Endothelial cell of umbilical vein (primary cell): ENCODE data around the gene DERL2. TPM values are rescaled to one million over a fixed set of nuclear protein-coding genes. Genes with fewer than 3 reads are reported as not detected.

Experiments
- BruUV-seq: library from RNA; stranded (reverse); fragments of 400-500 nt; replicated peaks from 2 replicates; lab custom pipeline; 2021; lab: Mats Ljungman, UMichigan
- CTCF ChIA-PET: fragments of 300-600, 350-600 bp; sonication (Branson Sonifier 250); formaldehyde crosslinking; loops from one replicate; lab custom pipeline; 2021; ENCODE audit warnings: antibody characterized with exemption, inconsistent platforms; lab: Charles Lee
- POLR2A ChIA-PET: fragments of 300-600, 350-600 bp; sonication (Branson Sonifier 250); formaldehyde crosslinking; loops from one replicate; lab custom pipeline; 2021; ENCODE audit warnings: antibody characterized with exemption, inconsistent platforms; lab: Charles Lee
- DNase-seq: peaks from one replicate; pipeline ENCODE4 v3.0.0-alpha.2; 2011; ENCODE audit warnings: low read depth, low spot score
- FAIRE-seq: peaks from 2 replicates; lab custom pipeline; 2011; peaks lifted over from hg19 to GRCh38; lab: Jason Lieb, UNC
- H2AFZ ChIP-seq: 2 replicates; pipeline ENCODE4 v1.6.0; 2012; ENCODE audit warnings: low read depth, low read length, control low read depth, inconsistent platforms
- H3K27ac ChIP-seq: 2 replicates; pipeline ENCODE4 v1.5.1; 2011; ENCODE audit warnings: low read depth, mild to moderate bottlenecking, control low read depth, low read length, moderate library complexity; ENCODE audit not compliant: insufficient read depth
- H3K27me3 ChIP-seq, 2 experiments: 2 replicates each; pipeline versions ENCODE4 v1.6.0 to v1.6.1; 2011; ENCODE audit warnings: low read length in 2 of 2, mixed read lengths in 1 of 2; ENCODE audit not compliant: control insufficient read depth in 2 of 2, insufficient read depth in 2 of 2
- H3K36me3 ChIP-seq, 2 experiments: 2 replicates in 1 of 2; 3 replicates in 1 of 2; pipeline ENCODE4 v1.5.1; 2011; ENCODE audit warnings: low read length in 2 of 2, mild to moderate bottlenecking in 1 of 2, moderate library complexity in 1 of 2; ENCODE audit not compliant: control insufficient read depth in 2 of 2, insufficient read depth in 2 of 2; ENCODE audit errors: extremely low read depth in 1 of 2
- H3K4me1 ChIP-seq: 3 replicates; pipeline ENCODE4 v1.5.1; 2011; ENCODE audit warnings: mild to moderate bottlenecking, low read length; ENCODE audit not compliant: control insufficient read depth, insufficient read depth; ENCODE audit errors: extremely low read depth
- H3K4me2 ChIP-seq: 2 replicates; pipeline ENCODE4 v1.6.1; 2011; ENCODE audit warnings: low read length, control low read depth, mixed read lengths; ENCODE audit not compliant: insufficient read depth
- H3K4me3 ChIP-seq, 3 experiments: fragments of 200-600 bp in 1 of 3; sonication (generic), shearing (Covaris generic) in 1 of 3; replicated peaks in 1 of 3; 2 replicates each; pipeline ENCODE4 v1.5.1; 2011 to 2016; ENCODE audit warnings: control low read depth in 3 of 3, low read length in 3 of 3, mild to moderate bottlenecking in 2 of 3, inconsistent platforms in 1 of 3, low read depth in 1 of 3, moderate library complexity in 1 of 3; ENCODE audit not compliant: insufficient read depth in 1 of 3
- H3K79me2 ChIP-seq: 2 replicates; pipeline ENCODE4 v1.6.0; 2012; ENCODE audit warnings: low read length, inconsistent platforms; ENCODE audit not compliant: control insufficient read depth, insufficient read depth
- H3K9ac ChIP-seq: replicated peaks from 2 replicates; pipeline ENCODE3; 2011; ENCODE audit warnings: low read length, control low read depth; ENCODE audit not compliant: insufficient read depth; ENCODE audit errors: extremely low read depth
- H3K9me1 ChIP-seq: replicated peaks from 3 replicates; pipeline ENCODE4 v1.6.0; 2011; ENCODE audit warnings: mild to moderate bottlenecking, low read length; ENCODE audit not compliant: control insufficient read depth, insufficient read depth; ENCODE audit errors: extremely low read depth
- H3K9me3 ChIP-seq: replicated peaks from 2 replicates; pipeline ENCODE4 v1.5.1; 2012; ENCODE audit warnings: low read length, inconsistent platforms; ENCODE audit not compliant: control insufficient read depth, insufficient read depth
- H4K20me1 ChIP-seq: replicated peaks from 2 replicates; pipeline ENCODE3; 2011; ENCODE audit warnings: mild to moderate bottlenecking, low read length; ENCODE audit not compliant: control insufficient read depth, insufficient read depth; ENCODE audit errors: extremely low read depth
- EZH2 ChIP-seq: IDR thresholded peaks from 2 replicates; pipeline ENCODE4 v1.6.1; 2012; ENCODE audit warnings: borderline replicate concordance, low read depth, mild to moderate bottlenecking, moderate library complexity, low read length, inconsistent platforms; ENCODE audit not compliant: severe bottlenecking
- FOS ChIP-seq: IDR thresholded peaks from 2 replicates; pipeline ENCODE4 v1.6.1; 2011; ENCODE audit warnings: mild to moderate bottlenecking, low read length, moderate library complexity, borderline replicate concordance; ENCODE audit not compliant: insufficient read depth
- GATA2 ChIP-seq: IDR thresholded peaks from 2 replicates; pipeline ENCODE4 v1.7.0; 2011; ENCODE audit warnings: low read depth, mild to moderate bottlenecking, moderate library complexity, mixed read lengths, low read length; ENCODE audit not compliant: insufficient read length, insufficient read depth
- POLR2A ChIP-seq: IDR thresholded peaks from 2 replicates; pipeline ENCODE4 v1.6.1; 2012; ENCODE audit warnings: low read depth, mild to moderate bottlenecking, control low read depth, low read length
- dilution Hi-C: fragments of 300-500 bp; cut with MboI; formaldehyde crosslinking; loops from one replicate; pipeline ENCODE4 v1.15.0; 2019; ENCODE audit warnings: low sequenced_read_pairs; ENCODE audit not compliant: extremely low pct_ligation_motif_present
- intact Hi-C: fragments of 100-400 bp; cut with micrococcal nuclease; formaldehyde crosslinking; loops from one replicate; pipeline ENCODE4 v1.10.0; 2022
- polyA plus RNA-seq, 4 experiments: library from polyadenylated mRNA; depleted of rRNA in 3 of 4; stranded (reverse) in 3 of 4; unstranded in 1 of 4; fragments of >200 nt; gene quantifications; 2 replicates each; pipeline versions ENCODE4 v1.2.1 to v1.2.3, GENCODE V29; 2011 to 2012; ENCODE audit warnings: missing spikeins in 1 of 4
- total RNA-seq: library from RNA; stranded (reverse); gene quantifications from 2 replicates; pipeline ENCODE4 v1.2.3, GENCODE V29; 2021
- TF ChIP-seq, protein P1 (sequence below), 2 donors: IDR thresholded peaks; 1 replicate in 1 of 2; 2 replicates in 1 of 2; pipeline ENCODE4 v1.5.1; 2011; ENCODE audit warnings: low read length in 2 of 2, mild to moderate bottlenecking in 2 of 2, moderate library complexity in 2 of 2, control low read depth in 1 of 2, inconsistent platforms in 1 of 2, low read depth in 1 of 2; ENCODE audit not compliant: insufficient read depth in 1 of 2; ENCODE audit errors: extremely low read depth in 1 of 2

The DERL2 gene
- total and polyA plus RNA-seq, 2 donors (not counting 3 experiments of a cell fraction or from before 2014, with no cell fraction given) = 84.5 to 117 TPM

DNA sequence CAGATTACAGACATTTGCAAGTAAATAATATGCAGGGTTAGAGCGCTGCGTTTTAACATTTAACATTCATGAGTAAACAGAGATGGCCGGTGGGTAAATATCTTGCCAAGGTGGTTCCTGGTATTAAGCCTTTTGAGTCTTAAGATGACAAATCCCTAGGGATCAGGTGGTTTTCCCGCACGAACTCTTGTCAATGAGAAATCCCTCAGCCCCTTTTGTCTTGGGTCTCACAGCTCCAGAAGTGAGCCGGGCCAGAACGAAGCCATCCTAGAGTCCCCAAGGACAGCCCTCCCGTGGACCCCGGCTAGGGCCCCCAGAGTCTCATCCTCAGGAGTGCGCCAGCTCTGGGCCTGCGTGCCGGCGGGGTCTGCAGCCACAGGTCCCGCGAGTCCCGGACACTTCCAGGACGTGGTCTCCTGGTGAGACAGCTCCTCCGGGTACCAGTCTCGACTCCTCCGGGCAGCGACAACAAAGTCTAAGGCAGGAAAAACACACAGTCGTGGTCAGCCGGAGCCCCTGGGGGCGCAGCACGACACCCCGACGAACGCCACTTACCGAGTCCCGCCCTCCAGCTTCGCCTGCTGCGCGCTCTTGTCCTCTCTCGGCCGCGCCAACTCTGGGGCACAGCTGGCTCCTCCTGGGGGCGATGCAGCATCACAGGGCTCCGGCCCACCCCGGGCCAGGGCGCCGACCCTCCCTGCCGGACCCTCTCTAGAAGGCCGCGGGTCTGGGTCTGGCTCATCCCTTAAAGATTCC, 13.7 kb upstream of the DERL2 start:
- no peaks in the 10 kb centered on the region for H4K20me1 ChIP-seq
- H3K4me1 ChIP-seq = peaks cover 5% of the 10 kb centered on the region
- no peaks in the 10 kb centered on the region for H3K9me3 ChIP-seq
- CTCF ChIA-PET = interaction anchor here (1.1 to 2.0 kb wide), 6 partner anchors 8 to 936 kb away, joined by 3 to 7 read pairs (median 4); partner anchors contain the start of genes DERL2 and MIS12
- dilution Hi-C loops = no loop called here
- no TSS peak for BruUV-seq
- DNase-seq (no peak), FAIRE-seq (no peak)
- peak overlapping the region; percentile 78 for H3K4me2 ChIP-seq
- no peaks in the 10 kb centered on the region for H3K27me3 ChIP-seq
- H3K36me3 ChIP-seq = peaks cover 0 to 3% of the 10 kb centered on the region in 2 experiments
- POLR2A ChIA-PET = interaction anchor here (0.6 kb wide), 1 partner anchor 33 kb away, joined by 9 read pairs; no protein-coding TSS in a partner anchor
- no peak overlapping the region for H2AFZ ChIP-seq
- no peaks in the 10 kb centered on the region for H3K9me1 ChIP-seq
- peak overlapping the region in 2 of 3 experiments; percentile 56 to 79 for H3K4me3 ChIP-seq
- no peak overlapping the region for H3K27ac ChIP-seq
- intact Hi-C loops = loop anchor here (1.0 kb wide), 1 partner anchor 27 kb away; no protein-coding TSS in a partner anchor
- no peak for TF ChIP-seq GATA2
- TF ChIP-seq, protein P1, sequence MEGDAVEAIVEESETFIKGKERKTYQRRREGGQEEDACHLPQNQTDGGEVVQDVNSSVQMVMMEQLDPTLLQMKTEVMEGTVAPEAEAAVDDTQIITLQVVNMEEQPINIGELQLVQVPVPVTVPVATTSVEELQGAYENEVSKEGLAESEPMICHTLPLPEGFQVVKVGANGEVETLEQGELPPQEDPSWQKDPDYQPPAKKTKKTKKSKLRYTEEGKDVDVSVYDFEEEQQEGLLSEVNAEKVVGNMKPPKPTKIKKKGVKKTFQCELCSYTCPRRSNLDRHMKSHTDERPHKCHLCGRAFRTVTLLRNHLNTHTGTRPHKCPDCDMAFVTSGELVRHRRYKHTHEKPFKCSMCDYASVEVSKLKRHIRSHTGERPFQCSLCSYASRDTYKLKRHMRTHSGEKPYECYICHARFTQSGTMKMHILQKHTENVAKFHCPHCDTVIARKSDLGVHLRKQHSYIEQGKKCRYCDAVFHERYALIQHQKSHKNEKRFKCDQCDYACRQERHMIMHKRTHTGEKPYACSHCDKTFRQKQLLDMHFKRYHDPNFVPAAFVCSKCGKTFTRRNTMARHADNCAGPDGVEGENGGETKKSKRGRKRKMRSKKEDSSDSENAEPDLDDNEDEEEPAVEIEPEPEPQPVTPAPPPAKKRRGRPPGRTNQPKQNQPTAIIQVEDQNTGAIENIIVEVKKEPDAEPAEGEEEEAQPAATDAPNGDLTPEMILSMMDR (IDR thresholded peaks at IDR 0.05; ENCODE audit: extremely low read depth in 1 of 2, insufficient read depth in 1 of 2, low read depth in 1 of 2, low read length in 2 of 2) = no peak
- TF ChIP-seq EZH2 = no peak
- no peak for TF ChIP-seq POLR2A
- TF ChIP-seq FOS = no peak
- H3K79me2 ChIP-seq = no peaks in the 10 kb centered on the region
- no peak overlapping the region for H3K9ac ChIP-seq
